A549 (cell line): ENCODE results near the gene ACADVL. TPM values are rescaled to one million over a fixed set of nuclear protein-coding genes. Genes with fewer than 3 reads are reported as not detected.

Experiments
- ATAC-seq, 2 experiments: fragments of 200-7000 bp in 1 of 2; fragments of >200 bp in 1 of 2; cut with Nextera tagmentation in 1 of 2; cut with Tn5 transposase in 1 of 2; 3 replicates each; pipeline versions ENCODE4 v1.8.0 to v1.9.1; 2018 to 2020; ENCODE audit warnings: mild to moderate bottlenecking in 1 of 2, moderate library complexity in 1 of 2
- CTCF ChIA-PET: fragments of 300-600 bp; sonication (Branson Sonifier 250); formaldehyde crosslinking; extraction: SDS; loops from one replicate; lab custom pipeline; 2021; ENCODE audit warnings: antibody characterized with exemption, inconsistent platforms; lab: Yijun Ruan, JAX
- POLR2A ChIA-PET: fragments of 350-600 bp; formaldehyde crosslinking; extraction: SDS; loops from one replicate; lab custom pipeline; 2021; ENCODE audit warnings: antibody characterized with exemption, inconsistent platforms; lab: Yijun Ruan, JAX
- DNase-seq, 2 experiments: peaks; one replicate each; pipeline versions ENCODE4 v3.0.0 to v3.0.0-alpha.2; 2011 to 2016; ENCODE audit warnings: low read depth in 1 of 2, low spot score in 1 of 2
- FAIRE-seq: peaks from 2 replicates; lab custom pipeline; 2011; peaks lifted over from hg19 to GRCh38; lab: Jason Lieb, UNC
- H3K27ac ChIP-seq, 2 experiments: fragments of >200 bp; sonication (Bioruptor Twin); formaldehyde crosslinking; 3 replicates each; pipeline ENCODE4 v1.5.1; 2016 to 2017
- H3K4me1 ChIP-seq: fragments of >200 bp; sonication (Bioruptor Twin); formaldehyde crosslinking; 3 replicates; pipeline ENCODE4 v1.6.1; 2016
- H3K4me2 ChIP-seq: fragments of >200 bp; sonication (Bioruptor Twin); formaldehyde crosslinking; 3 replicates; pipeline ENCODE4 v1.6.1; 2016
- H3K4me3 ChIP-seq: fragments of >200 bp; sonication (Bioruptor Twin); formaldehyde crosslinking; 3 replicates; pipeline ENCODE4 v1.5.1; 2016
- H3K9me3 ChIP-seq: fragments of >200 bp; sonication (Bioruptor Twin); formaldehyde crosslinking; 3 replicates; pipeline ENCODE4 v1.6.1; 2016
- BCL3 ChIP-seq: fragments of >200 bp; sonication (Bioruptor Twin); formaldehyde crosslinking; IDR thresholded peaks from 3 replicates; pipeline ENCODE4 v1.6.1; 2016
- BHLHE40 ChIP-seq: IDR thresholded peaks from 2 replicates; pipeline ENCODE4 v1.6.1; 2012; ENCODE audit warnings: low read depth, low read length, inconsistent platforms
- CBX8 ChIP-seq: fragments of 200-600 bp; sonication (generic); IDR thresholded peaks from 2 replicates; pipeline ENCODE4 v1.6.1; 2016
- CEBPB ChIP-seq, 2 experiments: fragments of >200 bp in 1 of 2; sonication (Bioruptor Twin) in 1 of 2; formaldehyde crosslinking in 1 of 2; IDR thresholded peaks; 2 replicates each; pipeline ENCODE4 v1.6.1; 2012 to 2016
- CHD2 ChIP-seq: fragments of 150-350 bp; IDR thresholded peaks from 2 replicates; pipeline ENCODE4 v1.6.1; 2014; ENCODE audit warnings: low read length; ENCODE audit not compliant: partially characterized antibody
- E2F6 ChIP-seq: IDR thresholded peaks from 2 replicates; pipeline ENCODE4 v1.6.1; 2012; ENCODE audit warnings: low read depth, borderline replicate concordance
- EHF ChIP-seq: fragments of 250-450 bp; sonication (Bioruptor Pico); IDR thresholded peaks from 2 replicates; pipeline ENCODE4 v1.5.0; 2020; ENCODE audit warnings: mild to moderate bottlenecking
- EHMT2 ChIP-seq: fragments of 200-600 bp; sonication (generic); IDR thresholded peaks from 2 replicates; pipeline ENCODE4 v1.6.1; 2016; ENCODE audit warnings: antibody characterized with exemption, low read depth, mild to moderate bottlenecking, moderate library complexity
- ELK1 ChIP-seq: fragments of 150-350 bp; IDR thresholded peaks from 2 replicates; pipeline ENCODE4 v1.6.1; 2014; ENCODE audit warnings: low read depth, mild to moderate bottlenecking, low read length
- ESRRA ChIP-seq: fragments of 150-350 bp; IDR thresholded peaks from 2 replicates; pipeline ENCODE4 v1.6.1; 2014; ENCODE audit warnings: mild to moderate bottlenecking, low read length, borderline replicate concordance
- FOSB ChIP-seq: fragments of 250-450 bp; sonication (Bioruptor Pico); IDR thresholded peaks from 2 replicates; pipeline ENCODE4 v1.5.0; 2020; ENCODE audit warnings: mild to moderate bottlenecking, moderate library complexity
- FOSL2 ChIP-seq, 2 experiments: fragments of 450-650 bp in 1 of 2; fragments of >200 bp in 1 of 2; sonication (Bioruptor Twin) in 1 of 2; formaldehyde crosslinking; IDR thresholded peaks; 2 replicates each; pipeline versions ENCODE4 v1.5.0 to v1.6.1; 2016 to 2020; ENCODE audit warnings: mild to moderate bottlenecking in 1 of 2, moderate library complexity in 1 of 2
- GATA3 ChIP-seq: IDR thresholded peaks from 2 replicates; pipeline ENCODE4 v1.6.1; 2012; ENCODE audit warnings: borderline replicate concordance
- HES2 ChIP-seq: fragments of >200 bp; sonication (Bioruptor Twin); formaldehyde crosslinking; IDR thresholded peaks from 2 replicates; pipeline ENCODE4 v1.6.1; 2016
- HEYL ChIP-seq: fragments of 250-450 bp; sonication (Bioruptor Pico); IDR thresholded peaks from 2 replicates; pipeline ENCODE4 v1.8.0; 2021; ENCODE audit warnings: mild to moderate bottlenecking, moderate library complexity
- HOXA7 ChIP-seq: fragments of 250-450 bp; sonication (Bioruptor Pico); IDR thresholded peaks from 2 replicates; pipeline ENCODE4 v1.5.0; 2020; ENCODE audit warnings: mild to moderate bottlenecking, moderate library complexity
- HOXB13 ChIP-seq: fragments of 250-450 bp; sonication (Bioruptor Pico); IDR thresholded peaks from 2 replicates; pipeline ENCODE4 v1.5.0; 2020; ENCODE audit warnings: low read depth, mild to moderate bottlenecking, moderate library complexity
- HOXB5 ChIP-seq: fragments of 250-450 bp; sonication (Bioruptor Pico); IDR thresholded peaks from 2 replicates; pipeline ENCODE4 v1.5.0; 2020; ENCODE audit warnings: mild to moderate bottlenecking, moderate library complexity
- JUN ChIP-seq, 2 experiments: fragments of >200 bp; sonication (Bioruptor Twin); formaldehyde crosslinking; IDR thresholded peaks; 2 replicates in 1 of 2; 3 replicates in 1 of 2; pipeline ENCODE4 v1.6.1; 2016 to 2017
- MAX ChIP-seq: IDR thresholded peaks from 2 replicates; pipeline ENCODE4 v1.6.1; 2012
- NPAS2 ChIP-seq: fragments of 250-450 bp; sonication (Bioruptor Pico); IDR thresholded peaks from 2 replicates; pipeline ENCODE4 v1.8.0; 2022; ENCODE audit warnings: mild to moderate bottlenecking, moderate library complexity, borderline replicate concordance
- NR3C1 ChIP-seq: fragments of >200 bp; sonication (Bioruptor Twin); formaldehyde crosslinking; IDR thresholded peaks from 3 replicates; pipeline ENCODE4 v1.6.1; 2017
- PBX3 ChIP-seq: IDR thresholded peaks from 2 replicates; pipeline ENCODE4 v1.6.1; 2012
- PHF8 ChIP-seq: fragments of 200-600 bp; sonication (generic); IDR thresholded peaks from 2 replicates; pipeline ENCODE4 v1.6.1; 2016; ENCODE audit warnings: low read depth, mild to moderate bottlenecking, antibody characterized with exemption, moderate library complexity, borderline replicate concordance
- POLR2A ChIP-seq: IDR thresholded peaks from 2 replicates; pipeline ENCODE4 v1.6.1; 2012; ENCODE audit warnings: mild to moderate bottlenecking, low read length
- POLR2AphosphoS2 ChIP-seq: conservative IDR thresholded peaks from 2 replicates; pipeline ENCODE4 v1.6.1; 2012; ENCODE audit warnings: low read length, improper control_type of control experiment, inconsistent platforms
- RAD21 ChIP-seq, 2 experiments: fragments of >200 bp in 1 of 2; sonication (Bioruptor Twin) in 1 of 2; formaldehyde crosslinking in 1 of 2; IDR thresholded peaks in 1 of 2; conservative IDR thresholded peaks in 1 of 2; 2 replicates in 1 of 2; 3 replicates in 1 of 2; pipeline ENCODE4 v1.6.1; 2012 to 2018; ENCODE audit warnings: inconsistent platforms in 1 of 2
- RARB ChIP-seq: fragments of 250-450 bp; sonication (Bioruptor Pico); IDR thresholded peaks from 2 replicates; pipeline ENCODE4 v1.8.0; 2021; ENCODE audit warnings: mild to moderate bottlenecking, moderate library complexity
- RFX5 ChIP-seq: fragments of 450-650 bp; IDR thresholded peaks from 2 replicates; pipeline ENCODE4 v1.7.1; 2014; ENCODE audit warnings: antibody characterized with exemption, mild to moderate bottlenecking, moderate library complexity
- RNF2 ChIP-seq: fragments of 200-600 bp; sonication (generic); IDR thresholded peaks from 2 replicates; pipeline ENCODE4 v1.6.1; 2016; ENCODE audit warnings: low read depth, mild to moderate bottlenecking, antibody characterized with exemption, moderate library complexity, borderline replicate concordance
- SMC3 ChIP-seq: fragments of >200 bp; sonication (Bioruptor Twin); formaldehyde crosslinking; IDR thresholded peaks from 3 replicates; pipeline ENCODE4 v1.6.1; 2018; ENCODE audit warnings: inconsistent platforms
- TFCP2L1 ChIP-seq: fragments of 250-450 bp; sonication (Bioruptor Pico); IDR thresholded peaks from 2 replicates; pipeline ENCODE4 v1.5.0; 2021; ENCODE audit warnings: mild to moderate bottlenecking
- USF2 ChIP-seq: fragments of 450-650 bp; IDR thresholded peaks from 2 replicates; pipeline ENCODE4 v1.6.1; 2014; ENCODE audit warnings: antibody characterized with exemption
- ZC3H11A ChIP-seq: fragments of 450-650 bp; IDR thresholded peaks from 2 replicates; pipeline ENCODE4 v1.6.1; 2014; ENCODE audit warnings: antibody characterized with exemption, mild to moderate bottlenecking
- ZFP36 ChIP-seq: fragments of 450-650 bp; IDR thresholded peaks from 2 replicates; pipeline ENCODE4 v1.6.1; 2014; ENCODE audit warnings: borderline replicate concordance; ENCODE audit not compliant: partially characterized antibody
- WGBS: methylation state at CpG from one replicate; pipeline ENCODE4 v1.1.6; 2017; ENCODE audit errors: missing lambda C conversion rate; 5-methylcytosine and 5-hydroxymethylcytosine counted together
- polyA minus RNA-seq: library from RNA; depleted of rRNA, polyadenylated mRNA; stranded (reverse); fragments of >200 nt; gene quantifications from 2 replicates; pipeline ENCODE4 v1.2.3, GENCODE V29; 2011; rRNA and poly(A)+ RNA removed
- polyA plus RNA-seq, 4 experiments: library from polyadenylated mRNA; depleted of rRNA in 3 of 4; stranded (reverse); fragments of >200 nt; fragmentation: RNase III in 1 of 4; extraction: RNeasy Plus Mini Kit Qiagen cat#74134 plus additional on column Dnase treatment in 1 of 4; gene quantifications; 2 replicates in 3 of 4; 3 replicates in 1 of 4; pipeline ENCODE4 v1.2.3, GENCODE V29; 2011 to 2017

Gene ACADVL
- 238 and 288 TPM in 2 replicates for polyA plus RNA-seq (2011; rRNA removed)
- 382 and 426 TPM in 2 replicates for polyA plus RNA-seq (2012; cell fraction: cytosol; rRNA removed)
- polyA plus RNA-seq (2012; cell fraction: nucleus; rRNA removed): 3,030 and 3,491 TPM in 2 replicates
- polyA plus RNA-seq (2017; fragmentation: RNase III; extraction: RNeasy Plus Mini Kit Qiagen cat#74134 plus additional on column Dnase treatment): 392 to 429 TPM (median 425 TPM) in 3 replicates
- 239 and 248 TPM in 2 replicates for polyA minus RNA-seq

GRCh38 chr17:7219812-7220592 is at the start of gene ACADVL, which contains the start of gene DLG4:
ACADVL (plus strand) TSS chr17:7219938; CDS start chr17:7219985, 47 bp downstream.
DLG4 (minus strand) TSS chr17:7219836.
- Histone ChIP-seq H3K9me3 (no peaks in the 10 kb centered on the region), H3K4me1 (peaks cover 51% of the 10 kb centered on the region), H3K27ac (peak within 1 kb of the TSS; percentile 88 to 98), H3K4me2 (peak within 1 kb of the TSS; percentile 86), H3K4me3 (peak within 1 kb of the TSS; percentile 74)
- ChIA-PET POLR2A (interaction anchor here (0.6 to 2.7 kb wide), 10 partner anchors 10 to 349 kb away, joined by 3 to 63 read pairs (median 4); partner anchors contain the start of genes DVL2, GABARAP and PHF23), CTCF (interaction anchor here (0.5 to 10.0 kb wide), 27 partner anchors 11 to 341 kb away, joined by 3 to 169 read pairs (median 4); partner anchors contain the start of genes DVL2, GABARAP, PHF23 and SLC2A4)
- FAIRE-seq: peak; percentile 23
- peak; percentile 54 to 82 for ATAC-seq
- DNase-seq: peak; percentile 82 to 96
- WGBS: 4% methylated on average over 32 of the region's 63 CpGs
- peak; percentile 45; the same call in 1 of the 3 replicates for TF ChIP-seq BCL3
- TF ChIP-seq ELK1: no peak
- TF ChIP-seq SMC3: no peak
- TF ChIP-seq CHD2: no peak
- TF ChIP-seq GATA3: peak; percentile 21; the same call in 1 of the 2 replicates
- TF ChIP-seq E2F6: no peak
- TF ChIP-seq HOXA7 (CRISPR knock-in tag): no peak
- peak; percentile 77; the same call in 1 of the 2 replicates for TF ChIP-seq FOSB (CRISPR knock-in tag)
- TF ChIP-seq RNF2: no peak
- TF ChIP-seq RFX5: 0 out of 2 replicates have a peak, but pooled peaks have one; percentile 18
- TF ChIP-seq NPAS2 (CRISPR knock-in tag): no peak
- no peak for TF ChIP-seq ZC3H11A
- TF ChIP-seq USF2: no peak
- TF ChIP-seq HES2: no peak
- TF ChIP-seq JUN (IDR thresholded peaks at IDR 0.05): peak; percentile 55 to 72; a peak in 3 of 5 replicates
- no peak; the same call in 1 of the 2 replicates for TF ChIP-seq RARB (CRISPR knock-in tag)
- peak; percentile 77 for TF ChIP-seq PHF8
- TF ChIP-seq EHMT2: no peak
- peak; percentile 57 for TF ChIP-seq FOSL2 (IDR thresholded peaks at IDR 0.05)
- peak; percentile 93 for TF ChIP-seq FOSL2 (CRISPR knock-in tag; IDR thresholded peaks at IDR 0.05)
- TF ChIP-seq TFCP2L1 (CRISPR knock-in tag): peak; percentile 52
- TF ChIP-seq HOXB13 (CRISPR knock-in tag): no peak
- TF ChIP-seq NR3C1: no peak
- no peak for TF ChIP-seq CEBPB (IDR thresholded peaks at IDR 0.05)
- TF ChIP-seq HEYL: no peak
- TF ChIP-seq POLR2AphosphoS2: no peak
- 0 out of 2 replicates have a peak, but pooled peaks have one; percentile 23 for TF ChIP-seq ESRRA
- peak; percentile 61 for TF ChIP-seq PBX3
- TF ChIP-seq EHF (CRISPR knock-in tag): no peak
- no peak for TF ChIP-seq BHLHE40
- no peak for TF ChIP-seq CBX8
- TF ChIP-seq RAD21 (conservative IDR thresholded peaks at IDR 0.05 in 1 of 2, IDR thresholded peaks at IDR 0.05 in 1 of 2): no peak
- peak; percentile 88 for TF ChIP-seq POLR2A
- TF ChIP-seq ZFP36: no peak
- peak; percentile 51; the same call in 1 of the 2 replicates for TF ChIP-seq MAX
- no peak; the same call in 1 of the 2 replicates for TF ChIP-seq HOXB5 (CRISPR knock-in tag)
